Measurements from ENCODE around the gene INPP5B. TPM values are rescaled to one million over a fixed set of nuclear protein-coding genes. Genes with fewer than 3 reads are reported as not detected.

INPP5B gene
- total RNA-seq, 1 donor from 2014 or later: 36.5 TPM

- Mint-ChIP-seq H3K4me3 (ENCODE audit: unreplicated experiment) (no peak overlapping the region), H3K36me3 (ENCODE audit: unreplicated experiment) (peaks cover 14% of the 10 kb centered on the region), H3K27me3 (ENCODE audit: unreplicated experiment) (no peaks in the 10 kb centered on the region), H3K4me1 (ENCODE audit: unreplicated experiment) (peaks cover 6% of the 10 kb centered on the region), H3K9me3 (ENCODE audit: unreplicated experiment) (no peaks in the 10 kb centered on the region), H3K27ac (ENCODE audit: unreplicated experiment) (no peak overlapping the region)
- DNase-seq (ENCODE audit: extremely low spot score, unreplicated experiment): no peak
- TF ChIP-seq, protein P1, sequence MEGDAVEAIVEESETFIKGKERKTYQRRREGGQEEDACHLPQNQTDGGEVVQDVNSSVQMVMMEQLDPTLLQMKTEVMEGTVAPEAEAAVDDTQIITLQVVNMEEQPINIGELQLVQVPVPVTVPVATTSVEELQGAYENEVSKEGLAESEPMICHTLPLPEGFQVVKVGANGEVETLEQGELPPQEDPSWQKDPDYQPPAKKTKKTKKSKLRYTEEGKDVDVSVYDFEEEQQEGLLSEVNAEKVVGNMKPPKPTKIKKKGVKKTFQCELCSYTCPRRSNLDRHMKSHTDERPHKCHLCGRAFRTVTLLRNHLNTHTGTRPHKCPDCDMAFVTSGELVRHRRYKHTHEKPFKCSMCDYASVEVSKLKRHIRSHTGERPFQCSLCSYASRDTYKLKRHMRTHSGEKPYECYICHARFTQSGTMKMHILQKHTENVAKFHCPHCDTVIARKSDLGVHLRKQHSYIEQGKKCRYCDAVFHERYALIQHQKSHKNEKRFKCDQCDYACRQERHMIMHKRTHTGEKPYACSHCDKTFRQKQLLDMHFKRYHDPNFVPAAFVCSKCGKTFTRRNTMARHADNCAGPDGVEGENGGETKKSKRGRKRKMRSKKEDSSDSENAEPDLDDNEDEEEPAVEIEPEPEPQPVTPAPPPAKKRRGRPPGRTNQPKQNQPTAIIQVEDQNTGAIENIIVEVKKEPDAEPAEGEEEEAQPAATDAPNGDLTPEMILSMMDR (IDR thresholded peaks at IDR 0.05): no peak
Observed at GRCh38 chr1:37844536-37844935, 102.3 kb downstream of the INPP5B start.

- no peaks in the 10 kb centered on the region for H3K9me3 Mint-ChIP-seq (ENCODE audit: unreplicated experiment)
- no peak overlapping the region for H3K4me3 Mint-ChIP-seq (ENCODE audit: unreplicated experiment)
- no peak overlapping the region for H3K27ac Mint-ChIP-seq (ENCODE audit: unreplicated experiment)
- no peak for DNase-seq (ENCODE audit: extremely low spot score, unreplicated experiment)
- H3K4me1 Mint-ChIP-seq (ENCODE audit: unreplicated experiment): peaks cover 3% of the 10 kb centered on the region
- peaks cover 25% of the 10 kb centered on the region for H3K36me3 Mint-ChIP-seq (ENCODE audit: unreplicated experiment)
- no peaks in the 10 kb centered on the region for H3K27me3 Mint-ChIP-seq (ENCODE audit: unreplicated experiment)
- TF ChIP-seq, protein P1 (IDR thresholded peaks at IDR 0.05): no peak
Observed at GRCh38 chr1:37841652-37842051, 105.2 kb downstream of the INPP5B start.

DNA sequence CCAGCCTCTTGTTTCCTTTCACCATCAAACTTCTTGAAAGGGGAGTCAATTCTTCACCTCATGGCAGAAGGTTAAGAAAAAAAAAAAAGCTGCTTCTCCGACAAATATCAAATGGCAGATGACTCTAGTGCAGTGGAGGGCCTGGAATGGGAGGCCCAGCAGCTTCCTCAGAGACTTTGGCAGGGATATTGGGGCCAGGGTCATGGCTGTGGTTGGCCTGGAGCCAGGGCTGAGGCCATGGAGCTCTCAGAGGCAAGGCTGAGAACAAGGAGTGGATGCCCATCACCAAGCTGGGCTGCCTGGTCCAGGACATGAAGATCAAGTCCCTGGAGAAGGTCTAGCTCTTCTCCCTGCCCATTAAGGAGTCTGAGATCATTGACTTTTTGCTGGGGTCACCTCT is 106.1 kb downstream of the INPP5B start:
- peaks cover 33% of the 10 kb centered on the region for H3K36me3 Mint-ChIP-seq (ENCODE audit: unreplicated experiment)
- DNase-seq (ENCODE audit: extremely low spot score, unreplicated experiment): no peak
- TF ChIP-seq, protein P1 (IDR thresholded peaks at IDR 0.05): no peak
- H3K27ac Mint-ChIP-seq (ENCODE audit: unreplicated experiment): no peak overlapping the region
- no peak overlapping the region for H3K4me3 Mint-ChIP-seq (ENCODE audit: unreplicated experiment)
- H3K9me3 Mint-ChIP-seq (ENCODE audit: unreplicated experiment): no peaks in the 10 kb centered on the region
- no peaks in the 10 kb centered on the region for H3K4me1 Mint-ChIP-seq (ENCODE audit: unreplicated experiment)
- H3K27me3 Mint-ChIP-seq (ENCODE audit: unreplicated experiment): no peaks in the 10 kb centered on the region

GRCh38 chr1:37839676-37840075 is 107.2 kb downstream of the INPP5B start:
- no peaks in the 10 kb centered on the region for H3K27me3 Mint-ChIP-seq (ENCODE audit: unreplicated experiment)
- no peaks in the 10 kb centered on the region for H3K9me3 Mint-ChIP-seq (ENCODE audit: unreplicated experiment)
- no peak overlapping the region for H3K27ac Mint-ChIP-seq (ENCODE audit: unreplicated experiment)
- DNase-seq (ENCODE audit: extremely low spot score, unreplicated experiment): no peak
- no peaks in the 10 kb centered on the region for H3K4me1 Mint-ChIP-seq (ENCODE audit: unreplicated experiment)
- TF ChIP-seq, protein P1 (IDR thresholded peaks at IDR 0.05): no peak
- no peak overlapping the region for H3K4me3 Mint-ChIP-seq (ENCODE audit: unreplicated experiment)
- peaks cover 36% of the 10 kb centered on the region for H3K36me3 Mint-ChIP-seq (ENCODE audit: unreplicated experiment)

- TF ChIP-seq, protein P1 (IDR thresholded peaks at IDR 0.05): no peak
- H3K36me3 Mint-ChIP-seq (ENCODE audit: unreplicated experiment): peaks cover 54% of the 10 kb centered on the region
Observed at GRCh38 chr1:37836788-37837187, 110.1 kb downstream of the INPP5B start.

More at GRCh38 chr1:37836788-37837187, 110.1 kb downstream of the INPP5B start:
- Mint-ChIP-seq H3K27ac (ENCODE audit: unreplicated experiment) (no peak overlapping the region), H3K4me1 (ENCODE audit: unreplicated experiment) (no peaks in the 10 kb centered on the region), H3K4me3 (ENCODE audit: unreplicated experiment) (no peak overlapping the region), H3K9me3 (ENCODE audit: unreplicated experiment) (no peaks in the 10 kb centered on the region), H3K27me3 (ENCODE audit: unreplicated experiment) (no peaks in the 10 kb centered on the region)
- DNase-seq (ENCODE audit: extremely low spot score, unreplicated experiment): no peak

All from osteocyte (in vitro differentiated cells).